Activated CD8-positive, alpha-beta memory T cell treated with anti-CD3 and anti-CD28 coated beads for 4 hours (primary cell): ENCODE measurements around the gene NPW.

ENCODE experiments used
- DNase-seq, 2 donors: peaks; one replicate each; pipeline ENCODE4 v3.0.0-alpha.2; 2020; ENCODE audit warnings: low read depth in 2 of 2

The NPW gene

DNA sequence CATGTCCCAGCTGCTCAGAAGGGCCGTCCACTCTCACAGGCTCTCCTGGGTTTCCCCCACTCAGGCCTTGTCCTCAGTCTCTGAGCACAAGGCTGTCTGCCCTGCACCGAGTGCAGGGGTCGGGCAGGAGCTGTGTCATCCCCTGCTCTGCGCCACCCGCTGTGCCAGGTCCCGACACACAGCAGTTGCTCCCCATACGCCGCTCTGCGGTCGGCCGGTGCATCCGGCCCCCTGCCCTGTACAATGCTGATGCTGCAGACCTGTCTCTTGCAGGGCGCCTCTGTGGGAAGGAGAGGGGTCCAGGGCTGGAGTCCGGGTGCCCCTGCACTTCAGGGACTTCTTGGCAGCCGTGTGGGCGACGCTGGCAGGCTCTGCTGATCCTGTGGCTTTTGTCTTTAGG is 34.3 kb downstream of the NPW start:
- no peak for DNase-seq

DNA sequence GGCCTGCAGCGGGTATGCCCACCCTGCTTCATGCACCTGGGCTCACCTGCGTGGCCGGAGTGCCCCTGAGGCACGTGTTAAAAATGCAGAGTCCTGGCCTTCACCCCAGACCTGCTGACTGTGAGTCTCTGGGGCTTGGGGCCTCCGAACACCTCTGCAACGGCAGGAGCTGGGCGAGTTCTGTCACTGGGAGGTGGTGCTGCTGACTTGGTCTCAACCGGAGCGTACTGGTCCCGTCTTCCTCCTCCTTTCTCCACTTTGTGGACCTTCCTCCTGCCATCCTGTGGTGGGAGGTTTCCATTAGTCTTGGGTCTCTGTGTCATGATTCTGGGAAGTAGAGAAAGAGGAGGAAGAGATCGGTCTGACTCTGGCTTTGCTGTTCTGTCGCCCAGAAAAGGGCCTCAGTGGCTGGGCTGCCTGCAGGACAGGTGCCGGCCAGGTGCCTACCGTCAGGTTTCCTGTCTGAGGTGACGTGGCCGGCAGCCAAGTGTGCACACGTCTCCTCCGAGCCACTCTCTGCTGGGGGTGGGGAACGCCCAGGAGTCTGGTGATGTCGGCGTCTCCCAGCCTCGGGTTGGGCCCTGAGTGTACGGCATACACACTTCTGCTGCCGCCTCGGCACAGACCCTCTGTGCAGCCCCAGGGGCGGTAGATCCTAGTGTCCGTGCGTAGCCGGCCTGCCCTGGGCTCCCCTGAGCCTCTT is 35.1 kb downstream of the NPW start:
- DNase-seq: no peak

DNA sequence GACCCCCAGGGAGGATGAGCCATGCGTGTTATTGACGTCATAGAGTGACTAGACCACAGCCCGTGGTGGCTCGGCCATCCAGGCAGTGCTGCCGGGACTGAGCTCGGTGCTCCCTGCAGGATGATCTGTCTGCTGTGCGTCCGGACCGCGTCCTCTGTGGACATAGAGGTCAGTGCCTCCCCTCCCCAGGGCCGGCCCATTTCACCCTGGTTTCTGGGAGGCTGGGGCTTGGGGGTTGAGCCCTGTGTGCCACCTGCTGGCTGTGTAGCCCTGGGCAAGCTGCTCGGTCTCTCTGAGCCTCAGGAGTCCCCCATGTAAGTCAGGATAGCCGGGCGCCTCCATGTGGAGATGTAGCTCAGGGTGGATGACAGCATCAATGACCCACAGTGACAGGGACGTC is 36.5 kb downstream of the NPW start:
- no peak for DNase-seq

DNA sequence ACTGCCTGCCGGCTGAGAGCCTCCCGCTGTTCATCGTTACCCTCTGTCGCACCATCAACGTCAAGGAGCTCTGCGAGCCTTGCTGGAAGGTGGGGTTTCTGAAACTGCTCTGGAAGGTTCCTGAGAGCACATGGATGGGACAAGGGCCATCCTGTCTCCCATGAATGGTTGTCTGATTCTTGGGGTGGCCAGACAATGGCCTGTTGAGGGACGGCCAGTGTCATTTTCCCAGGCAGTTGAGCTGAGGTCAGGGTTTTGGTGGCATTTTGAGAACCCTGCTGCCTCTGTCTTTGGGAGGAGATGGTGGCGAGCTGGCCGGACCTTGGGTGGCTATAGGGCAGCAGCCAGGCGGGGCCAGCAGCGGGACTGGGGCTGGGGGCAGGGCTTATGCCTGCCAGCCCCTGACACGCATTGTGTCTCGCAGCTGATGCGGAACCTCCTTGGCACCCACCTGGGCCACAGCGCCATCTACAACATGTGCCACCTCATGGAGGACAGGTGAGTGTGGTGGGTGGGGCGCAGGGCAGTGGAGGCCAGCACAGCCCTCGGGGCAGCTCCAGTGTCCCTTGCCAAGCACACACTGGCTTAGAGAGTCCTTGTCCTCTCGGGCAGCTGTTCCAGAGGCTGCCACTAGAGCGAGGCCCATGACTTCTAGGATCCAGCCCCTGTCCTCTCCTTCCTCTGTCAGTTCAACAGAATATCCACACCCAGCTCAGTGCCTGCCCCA is 37.3 kb downstream of the NPW start:
- no peak for DNase-seq

DNA sequence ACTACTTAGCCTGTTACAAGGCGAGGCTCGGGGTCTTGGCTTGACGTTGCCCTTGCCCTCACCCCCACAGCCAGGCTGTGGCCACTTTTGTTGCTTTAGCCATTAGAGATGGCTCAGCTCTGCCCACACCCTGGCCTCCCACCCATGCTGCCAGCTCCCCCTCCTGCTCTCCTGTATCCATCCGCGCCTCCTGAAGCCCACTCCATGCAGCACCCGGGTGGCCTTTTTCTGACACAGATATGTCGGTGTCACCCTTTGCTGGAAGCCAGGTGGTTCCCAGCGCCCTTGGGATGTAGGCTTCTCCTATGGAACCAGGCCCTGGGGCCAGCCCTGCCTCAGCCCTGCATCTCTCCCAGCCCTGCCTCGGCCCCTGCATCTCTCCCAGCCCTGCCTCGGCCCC is 37.9 kb downstream of the NPW start:
- DNase-seq: no peak

DNA sequence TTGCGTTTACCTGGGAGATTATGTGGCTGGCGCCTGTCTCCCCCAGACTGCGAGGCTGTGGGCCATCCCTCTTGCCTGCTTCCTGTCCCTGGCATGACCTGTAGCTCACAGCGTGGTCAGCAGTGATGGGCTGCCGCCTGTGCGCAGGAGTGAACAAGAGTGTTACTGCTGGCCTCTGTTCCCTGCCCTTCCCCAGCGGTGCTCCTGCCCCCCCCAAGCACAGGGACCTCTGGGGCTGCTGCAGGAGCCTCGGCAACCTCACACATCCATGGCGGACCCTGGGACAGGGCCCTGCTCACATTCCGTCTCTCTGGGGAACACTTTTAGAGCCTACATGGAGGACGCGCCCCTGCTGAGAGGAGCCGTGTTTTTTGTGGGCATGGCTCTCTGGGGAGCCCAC is 38.8 kb downstream of the NPW start:
- DNase-seq: no peak

DNA sequence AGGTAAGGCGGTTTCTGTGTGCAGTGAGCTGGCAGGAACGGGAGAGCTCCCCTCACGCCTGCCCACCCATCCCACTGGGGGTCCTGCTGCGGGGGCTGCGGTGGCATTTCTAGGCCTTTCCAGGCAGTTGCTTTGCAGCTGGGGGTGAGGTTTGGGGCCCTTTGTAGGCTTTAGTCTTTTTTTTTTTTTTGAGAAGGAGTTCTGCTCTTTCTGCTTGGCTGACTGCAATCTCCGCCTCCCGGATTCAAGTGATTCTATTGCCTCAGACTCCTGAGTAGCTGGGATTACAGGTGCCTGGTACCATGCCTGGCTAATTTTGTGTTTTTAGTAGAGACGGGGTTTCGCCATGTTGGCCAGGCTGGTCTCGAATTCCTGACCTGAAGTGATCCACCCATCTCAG is 39.3 kb downstream of the NPW start:
- DNase-seq: no peak

DNA sequence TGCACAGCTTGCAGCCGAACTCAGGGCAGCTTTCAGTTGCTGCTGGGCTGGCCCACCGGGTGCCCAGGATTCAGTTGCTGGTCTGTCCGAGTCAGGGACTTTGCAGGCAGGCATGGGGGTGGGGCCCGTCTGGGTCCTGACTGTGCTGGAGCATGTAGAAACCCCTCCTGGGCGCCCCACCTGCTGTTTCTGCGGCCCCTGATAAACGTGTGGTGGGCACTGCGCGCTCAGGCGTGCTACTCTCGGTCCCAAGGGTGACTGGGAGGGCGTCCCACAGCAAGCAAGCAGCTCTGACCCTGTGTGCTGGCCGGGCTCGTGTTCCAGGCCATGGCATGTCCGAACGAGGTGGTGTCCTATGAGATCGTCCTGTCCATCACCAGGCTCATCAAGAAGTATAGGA is 40.8 kb downstream of the NPW start:
- DNase-seq: no peak

DNA sequence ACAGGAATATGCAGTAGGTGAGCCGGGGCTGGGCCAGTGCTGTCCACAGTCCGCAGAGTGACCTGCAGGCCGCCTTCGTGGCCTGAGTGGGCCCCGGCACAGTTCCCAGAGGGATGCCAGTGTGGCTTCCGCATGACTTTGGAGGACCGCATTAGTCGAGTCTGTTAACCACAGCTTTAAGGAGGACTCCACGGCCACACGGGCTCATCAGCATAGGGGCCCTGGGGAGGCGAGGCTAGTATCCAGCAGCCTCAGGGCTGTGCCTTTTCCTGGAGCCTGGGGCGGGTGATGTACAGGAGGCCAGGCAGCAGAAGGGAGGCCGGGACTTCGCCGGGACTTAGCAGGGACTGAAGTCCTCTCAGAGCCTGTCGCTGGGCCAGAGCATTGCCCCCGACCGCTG is 41.4 kb downstream of the NPW start:
- no peak for DNase-seq

DNA sequence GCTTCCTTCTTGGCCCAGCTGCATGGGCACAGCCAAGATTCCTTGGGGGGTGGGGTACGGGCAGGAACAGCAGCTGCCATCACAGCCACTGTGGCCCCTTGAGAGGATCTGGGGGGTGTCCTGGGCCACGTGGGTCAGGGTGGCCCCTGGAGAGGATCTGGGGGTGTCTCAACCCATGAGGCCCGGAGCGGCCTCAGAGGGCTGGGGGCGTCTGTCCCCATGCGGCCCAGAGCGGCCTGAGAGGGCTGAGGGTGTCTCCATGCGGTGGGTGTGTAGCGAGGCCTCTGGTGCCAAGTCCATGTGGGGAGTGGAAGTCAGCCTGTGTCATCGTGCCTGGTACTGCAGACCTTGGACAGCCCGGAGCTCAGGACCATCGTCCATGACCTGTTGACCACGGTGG is 41.9 kb downstream of the NPW start:
- DNase-seq: no peak

DNA sequence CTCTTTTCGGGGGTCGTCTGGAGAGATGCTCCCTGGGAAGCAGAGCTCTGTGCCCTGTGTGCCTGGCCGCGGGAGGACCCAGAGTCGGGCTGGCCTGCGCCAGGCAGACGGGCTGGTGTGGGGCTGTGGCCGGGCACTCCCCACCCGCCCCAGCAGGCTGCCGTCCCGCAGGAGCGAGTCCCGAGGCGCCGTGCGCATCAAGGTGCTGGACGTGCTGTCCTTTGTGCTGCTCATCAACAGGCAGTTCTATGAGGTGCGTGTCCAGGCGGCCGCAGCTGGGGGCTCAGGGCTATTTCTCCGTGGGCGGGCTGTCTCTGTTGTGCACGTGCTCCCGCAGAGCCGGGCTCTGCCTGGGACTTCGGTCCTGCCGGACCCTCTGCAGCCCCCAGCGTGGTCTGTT is 43.2 kb downstream of the NPW start:
- DNase-seq: no peak

DNA sequence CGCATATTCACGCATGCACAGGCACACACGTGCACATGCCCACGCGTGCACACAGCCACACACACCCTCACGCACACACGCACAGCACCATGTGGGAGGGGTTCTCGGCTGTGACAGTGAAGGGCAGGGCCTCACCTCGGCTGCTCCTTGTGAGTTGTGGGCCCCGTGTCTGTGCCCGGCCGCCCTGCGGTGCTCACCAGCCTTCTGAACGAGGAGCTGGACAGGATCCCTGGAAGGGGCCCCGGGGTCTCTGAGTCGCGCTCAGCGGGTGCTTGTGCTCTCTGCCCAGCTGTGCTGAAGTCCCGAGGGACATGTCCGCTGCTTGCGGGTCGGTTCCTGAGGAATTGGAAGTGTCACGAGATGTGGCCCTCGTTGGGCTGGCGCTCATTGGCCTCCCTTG is 44.3 kb downstream of the NPW start:
- DNase-seq: no peak

DNA sequence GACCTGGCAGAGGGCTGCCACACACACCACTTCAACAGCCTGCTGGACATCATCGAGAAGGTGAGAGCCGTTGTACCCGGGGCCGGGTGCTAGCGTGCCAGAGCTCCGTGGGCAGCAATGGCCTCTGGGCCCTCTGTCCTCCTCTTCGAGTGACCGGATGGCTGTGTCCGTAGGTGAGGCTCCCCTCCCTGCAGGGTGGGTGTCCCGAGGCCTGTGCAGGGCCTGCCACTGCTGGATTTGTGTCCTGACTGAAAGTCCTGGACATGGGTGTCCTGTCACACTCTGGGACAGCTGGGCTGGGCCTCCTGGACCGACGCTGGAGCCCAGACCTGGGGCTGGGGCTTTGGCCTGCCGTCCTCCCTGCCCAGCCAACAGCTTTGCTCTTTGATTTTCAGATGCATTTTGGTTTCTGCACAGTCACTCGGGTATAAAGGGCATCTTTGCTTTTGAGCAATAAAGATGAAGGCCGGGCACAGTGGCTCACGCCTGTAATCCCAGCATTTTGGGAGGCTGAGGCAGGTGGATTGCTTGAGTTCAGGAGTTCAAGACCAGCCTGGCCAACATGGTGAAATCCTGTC is 44.9 kb downstream of the NPW start:
- DNase-seq: no peak

DNA sequence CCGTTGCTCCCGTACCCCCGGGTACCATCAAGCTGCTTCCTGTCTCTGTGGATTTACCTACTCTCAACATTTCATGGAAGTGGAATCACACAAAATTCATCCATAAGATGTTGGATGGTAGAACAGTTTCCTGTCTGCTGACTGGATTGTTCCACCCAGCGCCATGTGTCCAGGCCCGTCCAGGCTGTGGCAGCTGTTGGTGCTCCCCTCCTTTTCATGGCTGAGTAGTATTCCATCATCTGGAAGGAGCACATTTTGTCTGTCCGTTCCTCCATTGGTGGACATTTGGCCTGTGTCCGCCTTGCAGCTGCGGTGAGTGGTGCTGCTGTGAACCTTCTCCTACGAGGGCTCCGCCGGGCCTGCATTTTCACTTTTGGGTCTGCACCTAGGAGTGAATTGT is 46.6 kb downstream of the NPW start:
- DNase-seq: no peak
